Measurements from ENCODE around the gene KRTAP4-16.

The KRTAP4-16 gene

DNA sequence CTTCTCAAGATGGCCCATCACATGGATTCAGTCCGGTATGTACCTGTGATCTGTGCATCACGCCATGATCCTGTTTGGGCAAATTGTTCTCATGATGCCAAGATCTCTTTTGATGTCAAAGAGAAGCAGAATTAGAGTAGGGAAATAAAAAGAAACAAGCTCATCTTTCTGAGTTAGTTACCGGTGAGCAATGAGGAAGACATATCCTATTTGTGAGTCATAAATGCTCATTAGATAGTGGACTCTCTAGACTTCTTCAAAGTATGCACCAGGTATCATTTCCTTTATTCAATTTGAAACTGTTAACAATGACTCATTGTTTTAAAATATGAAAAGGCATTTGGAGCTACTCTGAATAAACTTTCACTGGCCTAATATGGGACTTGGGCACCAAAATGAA lies 30.0 kb upstream of the KRTAP4-16 start:
- Histone ChIP-seq H3K27ac (replicated peaks; ENCODE audit: low read length) (no peak overlapping the region), H2BK15ac (ENCODE audit: low read length) (no peak overlapping the region), H3K4ac (ENCODE audit: low read length) (no peak overlapping the region), H3K23ac (ENCODE audit: low read depth, low read length, poor library complexity) (no peak overlapping the region), H3K4me2 (ENCODE audit: insufficient read depth, low read length, poor library complexity, severe bottlenecking) (no peak overlapping the region), H3K36me3 (replicated peaks in 1 of 2; ENCODE audit: control insufficient read depth in 2 of 2, insufficient read depth in 2 of 2, low read length in 2 of 2) (no peaks in the 10 kb centered on the region), H3K79me1 (ENCODE audit: low read depth, low read length) (no peaks in the 10 kb centered on the region), H3K27me3 (ENCODE audit: control insufficient read depth in 3 of 3, insufficient read depth in 3 of 3, low read depth in 1 of 3, low read length in 3 of 3) (no peaks in the 10 kb centered on the region), H2BK12ac (ENCODE audit: low read length) (no peak overlapping the region), H2AFZ (ENCODE audit: low read length) (no peak overlapping the region), H3K4me3 (ENCODE audit: low read length in 2 of 2) (no peak overlapping the region), H3K18ac (ENCODE audit: low read length) (no peak overlapping the region), H3K14ac (ENCODE audit: low read length) (no peak overlapping the region), H3K4me1 (ENCODE audit: control insufficient read depth in 2 of 2, insufficient read depth in 1 of 2, low read depth in 1 of 2, low read length in 2 of 2) (no peaks in the 10 kb centered on the region), H4K91ac (ENCODE audit: low read depth, low read length, poor library complexity) (no peak overlapping the region), H4K8ac (ENCODE audit: low read depth, low read length) (no peak overlapping the region), H2AK5ac (ENCODE audit: low read depth, low read length) (no peak overlapping the region), H3K9ac (ENCODE audit: low read depth, low read length, poor library complexity) (no peak overlapping the region), H3K9me3 (replicated peaks in 1 of 2; ENCODE audit: control insufficient read depth in 2 of 2, insufficient read depth in 1 of 2, low read depth in 1 of 2, low read length in 2 of 2) (no peaks in the 10 kb centered on the region), H2BK120ac (ENCODE audit: low read depth, low read length) (no peak overlapping the region), H2BK5ac (ENCODE audit: low read length) (no peak overlapping the region)
- WGBS, 2 donors (ENCODE audit: extremely low coverage in 2 of 2, insufficient read length in 2 of 2, insufficient replicate concordance in 1 of 2) = no CpG with 5 or more reads among the region's 3 CpGs
- DNase-seq (ENCODE audit: low spot score) = no peak

DNA sequence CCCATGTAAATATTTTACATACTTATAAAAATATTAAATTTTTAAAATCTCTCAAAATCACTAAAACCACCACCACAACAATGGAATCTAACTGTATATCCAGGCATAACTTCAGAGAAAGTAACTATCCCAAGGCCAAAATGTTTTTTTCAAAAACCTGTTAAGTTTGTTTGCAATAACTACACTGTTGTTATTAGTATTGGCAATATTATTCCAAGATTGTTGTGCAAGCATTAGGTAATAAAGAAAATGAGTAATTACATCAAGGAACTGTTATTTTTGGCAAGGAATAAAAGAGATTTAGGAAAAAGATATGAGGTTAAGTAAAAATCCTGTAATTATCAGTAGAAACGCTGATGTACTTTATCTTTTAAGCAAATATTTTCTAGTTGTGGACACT lies 25.4 kb upstream of the KRTAP4-16 start:
- no peak overlapping the region for H2BK5ac ChIP-seq (ENCODE audit: low read length)
- no peak overlapping the region for H3K27ac ChIP-seq (replicated peaks; ENCODE audit: low read length)
- H3K4me1 ChIP-seq (ENCODE audit: control insufficient read depth in 2 of 2, insufficient read depth in 1 of 2, low read depth in 1 of 2, low read length in 2 of 2) = no peaks in the 10 kb centered on the region
- no peaks in the 10 kb centered on the region for H3K9me3 ChIP-seq (replicated peaks in 1 of 2; ENCODE audit: control insufficient read depth in 2 of 2, insufficient read depth in 1 of 2, low read depth in 1 of 2, low read length in 2 of 2)
- no peaks in the 10 kb centered on the region for H3K79me1 ChIP-seq (ENCODE audit: low read depth, low read length)
- no peak overlapping the region for H4K91ac ChIP-seq (ENCODE audit: low read depth, low read length, poor library complexity)
- H3K9ac ChIP-seq (ENCODE audit: low read depth, low read length, poor library complexity) = no peak overlapping the region
- H3K23ac ChIP-seq (ENCODE audit: low read depth, low read length, poor library complexity) = no peak overlapping the region
- no peak overlapping the region for H4K8ac ChIP-seq (ENCODE audit: low read depth, low read length)
- H3K4me2 ChIP-seq (ENCODE audit: insufficient read depth, low read length, poor library complexity, severe bottlenecking) = no peak overlapping the region
- no peak overlapping the region for H2BK15ac ChIP-seq (ENCODE audit: low read length)
- H3K18ac ChIP-seq (ENCODE audit: low read length) = no peak overlapping the region
- no peak overlapping the region for H3K14ac ChIP-seq (ENCODE audit: low read length)
- no peak overlapping the region for H3K4ac ChIP-seq (ENCODE audit: low read length)
- H2AFZ ChIP-seq (ENCODE audit: low read length) = no peak overlapping the region
- H3K27me3 ChIP-seq (ENCODE audit: control insufficient read depth in 3 of 3, insufficient read depth in 3 of 3, low read depth in 1 of 3, low read length in 3 of 3) = no peaks in the 10 kb centered on the region
- no CpG with 5 or more reads among the region's 1 CpG for WGBS, 2 donors (ENCODE audit: extremely low coverage in 2 of 2, insufficient read length in 2 of 2, insufficient replicate concordance in 1 of 2)
- DNase-seq (ENCODE audit: low spot score) = no peak
- H2AK5ac ChIP-seq (ENCODE audit: low read depth, low read length) = no peak overlapping the region
- H2BK120ac ChIP-seq (ENCODE audit: low read depth, low read length) = no peak overlapping the region
- no peak overlapping the region for H2BK12ac ChIP-seq (ENCODE audit: low read length)
- no peak overlapping the region for H3K4me3 ChIP-seq (ENCODE audit: low read length in 2 of 2)
- H3K36me3 ChIP-seq (replicated peaks in 1 of 2; ENCODE audit: control insufficient read depth in 2 of 2, insufficient read depth in 2 of 2, low read length in 2 of 2) = no peaks in the 10 kb centered on the region

DNA sequence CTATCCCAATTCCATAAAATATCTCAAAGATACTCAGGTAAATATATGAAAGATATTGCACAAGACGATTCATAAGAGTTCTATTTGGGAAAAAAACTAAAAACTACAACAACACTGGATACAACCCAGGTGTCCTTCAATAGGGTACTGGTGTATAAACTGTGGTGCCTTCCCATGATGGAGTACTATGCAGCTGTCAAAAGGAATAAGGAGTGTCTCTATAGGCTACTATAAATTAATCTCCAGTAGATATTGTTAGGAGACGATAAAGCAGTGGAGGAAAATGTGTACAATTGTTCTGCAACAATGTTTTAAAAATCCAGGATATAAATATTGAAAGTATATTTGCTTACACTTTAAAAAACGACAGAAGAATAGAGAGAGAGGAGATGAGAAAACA lies 24.4 kb upstream of the KRTAP4-16 start:
- Histone ChIP-seq H2AFZ (ENCODE audit: low read length) (no peak overlapping the region), H3K14ac (ENCODE audit: low read length) (no peak overlapping the region), H3K27ac (replicated peaks; ENCODE audit: low read length) (no peak overlapping the region), H3K23ac (ENCODE audit: low read depth, low read length, poor library complexity) (no peak overlapping the region), H3K4me2 (ENCODE audit: insufficient read depth, low read length, poor library complexity, severe bottlenecking) (no peak overlapping the region), H3K9ac (ENCODE audit: low read depth, low read length, poor library complexity) (no peak overlapping the region), H3K4me1 (ENCODE audit: control insufficient read depth in 2 of 2, insufficient read depth in 1 of 2, low read depth in 1 of 2, low read length in 2 of 2) (no peaks in the 10 kb centered on the region), H3K4ac (ENCODE audit: low read length) (no peak overlapping the region), H3K9me3 (replicated peaks in 1 of 2; ENCODE audit: control insufficient read depth in 2 of 2, insufficient read depth in 1 of 2, low read depth in 1 of 2, low read length in 2 of 2) (no peaks in the 10 kb centered on the region), H3K27me3 (ENCODE audit: control insufficient read depth in 3 of 3, insufficient read depth in 3 of 3, low read depth in 1 of 3, low read length in 3 of 3) (no peaks in the 10 kb centered on the region), H4K8ac (ENCODE audit: low read depth, low read length) (no peak overlapping the region), H2BK120ac (ENCODE audit: low read depth, low read length) (no peak overlapping the region), H2AK5ac (ENCODE audit: low read depth, low read length) (no peak overlapping the region), H3K36me3 (replicated peaks in 1 of 2; ENCODE audit: control insufficient read depth in 2 of 2, insufficient read depth in 2 of 2, low read length in 2 of 2) (no peaks in the 10 kb centered on the region), H3K4me3 (ENCODE audit: low read length in 2 of 2) (no peak overlapping the region), H2BK5ac (ENCODE audit: low read length) (no peak overlapping the region), H3K79me1 (ENCODE audit: low read depth, low read length) (no peaks in the 10 kb centered on the region), H2BK12ac (ENCODE audit: low read length) (no peak overlapping the region), H2BK15ac (ENCODE audit: low read length) (no peak overlapping the region), H4K91ac (ENCODE audit: low read depth, low read length, poor library complexity) (no peak overlapping the region), H3K18ac (ENCODE audit: low read length) (no peak overlapping the region)
- WGBS, 2 donors (ENCODE audit: extremely low coverage in 2 of 2, insufficient read length in 2 of 2, insufficient replicate concordance in 1 of 2) = no CpG with 5 or more reads among the region's 3 CpGs
- no peak for DNase-seq (ENCODE audit: low spot score)

DNA sequence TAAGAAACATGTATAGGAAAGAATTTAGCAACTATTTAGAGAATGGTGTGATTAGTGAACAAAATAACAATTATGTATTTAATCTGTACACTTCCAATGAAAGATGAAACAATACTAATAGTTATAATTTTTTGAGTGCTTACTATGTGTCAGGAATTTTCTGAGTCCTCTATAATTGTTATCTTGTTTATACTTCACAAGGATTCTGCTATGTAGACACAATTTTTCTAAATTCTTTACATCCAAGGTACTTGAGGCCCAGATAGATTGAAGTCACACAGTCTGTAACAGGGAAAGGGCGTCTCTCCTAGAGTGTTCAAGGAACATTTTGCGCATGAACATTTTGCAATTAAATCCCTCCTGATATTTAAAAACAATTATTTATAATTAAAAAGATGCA lies 23.1 kb upstream of the KRTAP4-16 start:
- Histone ChIP-seq H2BK120ac (ENCODE audit: low read depth, low read length) (no peak overlapping the region), H3K4me3 (ENCODE audit: low read length in 2 of 2) (no peak overlapping the region), H3K23ac (ENCODE audit: low read depth, low read length, poor library complexity) (no peak overlapping the region), H3K4me2 (ENCODE audit: insufficient read depth, low read length, poor library complexity, severe bottlenecking) (no peak overlapping the region), H3K79me1 (ENCODE audit: low read depth, low read length) (no peaks in the 10 kb centered on the region), H3K36me3 (replicated peaks in 1 of 2; ENCODE audit: control insufficient read depth in 2 of 2, insufficient read depth in 2 of 2, low read length in 2 of 2) (no peaks in the 10 kb centered on the region), H3K4me1 (ENCODE audit: control insufficient read depth in 2 of 2, insufficient read depth in 1 of 2, low read depth in 1 of 2, low read length in 2 of 2) (no peaks in the 10 kb centered on the region), H2BK15ac (ENCODE audit: low read length) (no peak overlapping the region), H3K27ac (replicated peaks; ENCODE audit: low read length) (no peak overlapping the region), H2BK5ac (ENCODE audit: low read length) (no peak overlapping the region), H3K18ac (ENCODE audit: low read length) (no peak overlapping the region), H4K8ac (ENCODE audit: low read depth, low read length) (no peak overlapping the region), H2BK12ac (ENCODE audit: low read length) (no peak overlapping the region), H3K27me3 (ENCODE audit: control insufficient read depth in 3 of 3, insufficient read depth in 3 of 3, low read depth in 1 of 3, low read length in 3 of 3) (no peaks in the 10 kb centered on the region), H2AFZ (ENCODE audit: low read length) (no peak overlapping the region), H3K9me3 (replicated peaks in 1 of 2; ENCODE audit: control insufficient read depth in 2 of 2, insufficient read depth in 1 of 2, low read depth in 1 of 2, low read length in 2 of 2) (no peaks in the 10 kb centered on the region), H3K4ac (ENCODE audit: low read length) (no peak overlapping the region), H4K91ac (ENCODE audit: low read depth, low read length, poor library complexity) (no peak overlapping the region), H3K9ac (ENCODE audit: low read depth, low read length, poor library complexity) (no peak overlapping the region), H2AK5ac (ENCODE audit: low read depth, low read length) (no peak overlapping the region), H3K14ac (ENCODE audit: low read length) (no peak overlapping the region)
- DNase-seq (ENCODE audit: low spot score) = no peak
- WGBS, 2 donors (ENCODE audit: extremely low coverage in 2 of 2, insufficient read length in 2 of 2, insufficient replicate concordance in 1 of 2) = no CpG with 5 or more reads among the region's 2 CpGs
